SK-N-SH (cell line): Measurements from ENCODE around the gene FCAMR. TPM values are rescaled to one million over a fixed set of nuclear protein-coding genes. Genes with fewer than 3 reads are reported as not detected.

Source experiments
- CTCF ChIA-PET: fragments of 300-600, 350-600 bp; formaldehyde crosslinking; extraction: SDS; loops from one replicate; lab custom pipeline; 2021; lab: Yijun Ruan, JAX
- POLR2A ChIA-PET: fragments of 350-600 bp; sonication (Branson Sonifier 250); formaldehyde crosslinking; extraction: SDS; loops from one replicate; lab custom pipeline; 2020; ENCODE audit warnings: antibody characterized with exemption, inconsistent platforms; lab: Yijun Ruan, JAX
- DNase-seq: peaks from one replicate; pipeline ENCODE4 v3.0.0; 2012
- H2AFZ ChIP-seq: fragments of 200-600 bp; sonication (generic); 2 replicates; pipeline ENCODE4 v1.8.1; 2016; ENCODE audit warnings: antibody characterized with exemption, mild to moderate bottlenecking, low read depth
- H3F3A ChIP-seq: fragments of 200-600 bp; sonication (generic); replicated peaks from 2 replicates; pipeline ENCODE3; 2016; ENCODE audit warnings: antibody characterized with exemption, mild to moderate bottlenecking; ENCODE audit not compliant: insufficient read depth
- H3K27ac ChIP-seq, 2 experiments: fragments of 200-500 bp in 1 of 2; fragments of 200-600 bp in 1 of 2; sonication (Bioruptor generic) in 1 of 2; sonication (generic), shearing (Covaris generic) in 1 of 2; 2 replicates each; pipeline versions ENCODE4 v1.5.1 to v1.6.1; 2014 to 2016; ENCODE audit warnings: low read depth in 2 of 2, inconsistent platforms in 1 of 2, low read length in 1 of 2, mild to moderate bottlenecking in 1 of 2, mixed read lengths in 1 of 2
- H3K27me3 ChIP-seq: fragments of 200-600 bp; sonication (generic), shearing (Covaris generic); 2 replicates; pipeline ENCODE4 v1.6.1; 2016; ENCODE audit warnings: mixed run types; ENCODE audit not compliant: insufficient read depth
- H3K36me3 ChIP-seq, 2 experiments: fragments of 200-500 bp in 1 of 2; fragments of 200-600 bp in 1 of 2; sonication (Bioruptor generic) in 1 of 2; sonication (generic) in 1 of 2; replicated peaks in 1 of 2; 2 replicates each; pipeline versions ENCODE3 to v1.5.1; 2014 to 2016; ENCODE audit warnings: low read length in 1 of 2, mild to moderate bottlenecking in 1 of 2; ENCODE audit not compliant: insufficient read depth in 2 of 2, control insufficient read depth in 1 of 2
- H3K4me1 ChIP-seq, 2 experiments: fragments of 200-500 bp in 1 of 2; fragments of 200-600 bp in 1 of 2; sonication (Bioruptor generic) in 1 of 2; sonication (generic), shearing (Covaris generic) in 1 of 2; 2 replicates each; pipeline versions ENCODE4 v1.5.1 to v1.6.1; 2014 to 2016; ENCODE audit warnings: low read depth in 1 of 2, low read length in 1 of 2, mixed run types in 1 of 2; ENCODE audit not compliant: insufficient read depth in 2 of 2, control insufficient read depth in 1 of 2
- H3K4me2 ChIP-seq: fragments of 200-600 bp; sonication (generic), shearing (Covaris generic); 2 replicates; pipeline ENCODE4 v1.6.1; 2017; ENCODE audit warnings: mixed run types
- H3K4me3 ChIP-seq, 2 experiments: fragments of 200-500 bp in 1 of 2; fragments of 200-600 bp in 1 of 2; sonication (Bioruptor generic) in 1 of 2; sonication (generic), shearing (Covaris generic) in 1 of 2; 2 replicates each; pipeline versions ENCODE4 v1.5.1 to v1.8.1; 2014 to 2016; ENCODE audit warnings: low read depth in 2 of 2, inconsistent platforms in 1 of 2, low read length in 1 of 2, mild to moderate bottlenecking in 1 of 2, mixed read lengths in 1 of 2, moderate library complexity in 1 of 2
- H3K79me2 ChIP-seq: fragments of 200-600 bp; sonication (generic); 2 replicates; pipeline ENCODE4 v1.8.1; 2017; ENCODE audit warnings: mild to moderate bottlenecking; ENCODE audit not compliant: insufficient read depth
- H3K9ac ChIP-seq: fragments of 200-600 bp; sonication (generic); 2 replicates; pipeline ENCODE4 v1.6.1; 2017; ENCODE audit warnings: mixed run types
- H3K9me2 ChIP-seq: fragments of 200-600 bp; sonication (generic); 2 replicates; pipeline ENCODE4 v1.6.1; 2017; ENCODE audit warnings: mixed run types
- H3K9me3 ChIP-seq: fragments of 200-600 bp; sonication (generic); 2 replicates; pipeline ENCODE4 v1.6.1; 2017; ENCODE audit warnings: mixed run types, mild to moderate bottlenecking, moderate library complexity
- H4K20me1 ChIP-seq: fragments of 200-600 bp; sonication (generic); 2 replicates; pipeline ENCODE4 v1.6.1; 2017; ENCODE audit warnings: mild to moderate bottlenecking, mixed run types; ENCODE audit not compliant: insufficient read depth
- CHD2 ChIP-seq: fragments of 150-350 bp; IDR thresholded peaks from 2 replicates; pipeline ENCODE4 v1.6.1; 2018; ENCODE audit warnings: low read length; ENCODE audit not compliant: partially characterized antibody
- CTCF ChIP-seq: fragments of 200-600 bp; sonication (generic); IDR thresholded peaks from 2 replicates; pipeline ENCODE4 v1.6.1; 2017; ENCODE audit warnings: antibody characterized with exemption, mild to moderate bottlenecking, moderate library complexity
- FOXJ3 ChIP-seq: sonication (generic); formaldehyde crosslinking; IDR thresholded peaks from 2 replicates; pipeline ENCODE4 v1.5.1; 2020; ENCODE audit warnings: mild to moderate bottlenecking, missing genetic modification reagents
- FOXM1 ChIP-seq: IDR thresholded peaks from 2 replicates; pipeline ENCODE4 v1.4.0; 2012; ENCODE audit warnings: low read depth, mild to moderate bottlenecking
- GATA2 ChIP-seq: sonication (generic); formaldehyde crosslinking; IDR thresholded peaks from 2 replicates; pipeline ENCODE4 v1.5.0; 2020; ENCODE audit warnings: mild to moderate bottlenecking, missing genetic modification reagents
- IRF3 ChIP-seq: fragments of 150-350 bp; IDR thresholded peaks from 2 replicates; pipeline ENCODE4 v1.6.1; 2016; ENCODE audit warnings: mild to moderate bottlenecking, low read depth, low read length
- JUND ChIP-seq: IDR thresholded peaks from 2 replicates; pipeline ENCODE4 v1.4.0; 2012
- MAX ChIP-seq: IDR thresholded peaks from 2 replicates; pipeline ENCODE4 v1.4.0; 2012; ENCODE audit warnings: low read depth
- NFIC ChIP-seq: IDR thresholded peaks from 2 replicates; pipeline ENCODE4 v1.4.0; 2012; ENCODE audit warnings: borderline replicate concordance
- RCOR1 ChIP-seq: fragments of 150-350 bp; IDR thresholded peaks from 2 replicates; pipeline ENCODE4 v1.6.1; 2017; ENCODE audit warnings: antibody characterized with exemption, low read length
- REST ChIP-seq: IDR thresholded peaks from 2 replicates; pipeline ENCODE4 v1.6.1; 2012; ENCODE audit warnings: mild to moderate bottlenecking, low read depth, low read length, moderate library complexity
- RXRA ChIP-seq: IDR thresholded peaks from 2 replicates; pipeline ENCODE4 v1.4.0; 2012; ENCODE audit warnings: low read depth, mild to moderate bottlenecking, borderline replicate concordance
- SMC3 ChIP-seq: IDR thresholded peaks from 2 replicates; pipeline ENCODE4 v1.6.1; 2012; ENCODE audit warnings: low read depth, low read length, improper control_type of control experiment
- TCF12 ChIP-seq: IDR thresholded peaks from 2 replicates; pipeline ENCODE4 v1.4.0; 2012
- TEAD4 ChIP-seq: IDR thresholded peaks from 2 replicates; pipeline ENCODE4 v1.4.0; 2012; ENCODE audit warnings: mild to moderate bottlenecking, borderline replicate concordance; ENCODE audit not compliant: insufficient read depth
- USF1 ChIP-seq: IDR thresholded peaks from 2 replicates; pipeline ENCODE4 v1.4.0; 2012; ENCODE audit warnings: low read depth, borderline replicate concordance
- USF2 ChIP-seq: fragments of 150-350 bp; IDR thresholded peaks from 2 replicates; pipeline ENCODE4 v1.6.1; 2017; ENCODE audit warnings: antibody characterized with exemption, low read length, low read depth, borderline replicate concordance
- YY1 ChIP-seq: IDR thresholded peaks from 2 replicates; pipeline ENCODE4 v1.4.0; 2012; ENCODE audit warnings: low read depth, mild to moderate bottlenecking
- ZBTB33 ChIP-seq: IDR thresholded peaks from 2 replicates; pipeline ENCODE4 v1.4.0; 2012; ENCODE audit warnings: low read depth, borderline replicate concordance
- whole genome bisulfite sequencing: methylation state at CpG from one replicate; pipeline ENCODE4 v1.1.6; 2017; ENCODE audit warnings: low lambda C conversion rate; 5-methylcytosine and 5-hydroxymethylcytosine counted together
- polyA plus RNA-seq, 3 experiments: library from polyadenylated mRNA; depleted of rRNA; stranded (reverse); fragments of >200 nt; gene quantifications; 2 replicates each; pipeline ENCODE4 v1.2.3, GENCODE V29; 2012

Gene FCAMR
- polyA plus RNA-seq, 1 of the 3 experiments (the other 2 are of a cell fraction): not detected

GRCh38 chr1:206946261-206946660 lies 24.0 kb downstream of the FCAMR start, which contains the start of gene PIGR (continued):
- no peak for TF ChIP-seq CTCF
- no peak for TF ChIP-seq TCF12
- TF ChIP-seq SMC3: no peak

GRCh38 chr1:206945779-206946178 lies 24.5 kb downstream of the FCAMR start:
- Histone ChIP-seq H3K27ac (no peak overlapping the region), H3F3A (no peaks in the 10 kb centered on the region), H3K79me2 (no peaks in the 10 kb centered on the region), H3K9me2 (no peaks in the 10 kb centered on the region), H2AFZ (no peak overlapping the region), H4K20me1 (no peaks in the 10 kb centered on the region), H3K4me3 (no peak overlapping the region), H3K9ac (no peak overlapping the region), H3K4me2 (no peak overlapping the region), H3K9me3 (no peaks in the 10 kb centered on the region), H3K27me3 (peaks cover 52% of the 10 kb centered on the region; the same call in 1 of the 2 replicates), H3K36me3 (no peaks in the 10 kb centered on the region), H3K4me1 (no peaks in the 10 kb centered on the region)
- CTCF ChIA-PET: interaction anchor here (0.8 to 2.3 kb wide), 7 partner anchors 10 to 219 kb away, joined by 3 to 7 read pairs (median 3); no protein-coding TSS in a partner anchor
- WGBS: 86% methylated on average over 4 of the region's 4 CpGs
- TF ChIP-seq FOXJ3 (CRISPR knock-in tag) (no peak), ZBTB33 (no peak), MAX (no peak), JUND (no peak), SMC3 (no peak), TEAD4 (no peak), YY1 (no peak), GATA2 (CRISPR knock-in tag) (no peak), USF2 (no peak), REST (no peak), FOXM1 (no peak), RCOR1 (no peak), TCF12 (no peak), RXRA (no peak), USF1 (no peak), IRF3 (no peak), NFIC (no peak), CHD2 (no peak)
- DNase-seq: no peak
- POLR2A ChIA-PET: no interaction called here
